ENCODE data around the gene HSCB.
"Not testable (repeated sequence)": the region's sequence is repeated elsewhere in the genome, so short reads cannot be mapped to it uniquely, and the experiment has no call there.

The HSCB gene, protein sequence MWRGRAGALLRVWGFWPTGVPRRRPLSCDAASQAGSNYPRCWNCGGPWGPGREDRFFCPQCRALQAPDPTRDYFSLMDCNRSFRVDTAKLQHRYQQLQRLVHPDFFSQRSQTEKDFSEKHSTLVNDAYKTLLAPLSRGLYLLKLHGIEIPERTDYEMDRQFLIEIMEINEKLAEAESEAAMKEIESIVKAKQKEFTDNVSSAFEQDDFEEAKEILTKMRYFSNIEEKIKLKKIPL

GRCh38 chr22:28741785-28742561, at the start of gene HSCB, which contains the start of gene CHEK2:
TSS of gene HSCB (plus strand) at chr22:28742039. CDS start at chr22:28742096, 57 bp downstream.
TSS of gene CHEK2 (minus strand) at chr22:28741820. CDS start at chr22:28734721, 7,099 bp downstream.
- peak; percentile 87 for DNase-seq

GRCh38 chr22:28693041-28693760, 48.6 kb upstream of the HSCB start:
- DNase-seq: not testable (repeated sequence)

DNA sequence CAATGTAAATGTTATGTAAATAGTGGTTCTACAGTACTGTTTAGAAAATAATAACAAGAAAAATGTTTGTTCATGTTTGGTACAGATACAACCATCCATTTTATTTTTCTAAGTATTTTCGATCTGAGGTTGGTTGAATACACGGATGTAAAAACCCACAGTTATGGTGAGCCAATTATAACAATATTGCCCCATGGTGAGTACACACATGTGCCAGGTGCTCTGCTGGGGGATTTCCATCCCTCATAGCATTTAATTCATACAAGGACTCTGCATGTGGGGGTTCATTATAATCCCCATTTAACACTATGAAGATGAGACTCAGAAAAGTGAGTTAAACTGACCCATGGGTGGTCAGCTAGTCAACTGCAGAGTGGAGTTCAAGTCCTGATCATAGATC, 38.9 kb upstream of the HSCB start:
- DNase-seq: no peak

DNA sequence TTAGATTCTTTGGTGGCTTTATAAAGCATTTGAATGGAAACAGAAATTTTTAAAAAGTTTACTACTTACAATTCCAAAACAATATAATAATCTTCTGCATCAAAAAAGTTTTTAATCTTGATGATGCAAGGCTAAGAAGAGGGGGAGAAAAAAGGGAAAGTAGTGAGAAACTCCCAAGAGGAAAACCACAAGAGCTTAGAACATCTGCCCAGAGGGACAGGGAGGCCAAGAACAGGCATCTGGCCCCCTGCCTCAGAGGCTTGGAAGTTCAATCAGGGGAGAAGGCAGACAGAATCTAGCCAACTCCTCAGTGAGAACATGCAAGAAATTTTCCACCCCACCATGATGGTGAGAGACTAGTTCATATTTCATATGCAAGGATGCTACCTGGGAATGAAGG, 38.4 kb upstream of the HSCB start:
- no peak for DNase-seq

- DNase-seq: no peak
These were observed 35.0 kb upstream of the HSCB start for GRCh38 chr22:28706845-28707244.

GRCh38 chr22:28710107-28710506, 31.7 kb upstream of the HSCB start:
- DNase-seq: no peak

GRCh38 chr22:28710576-28711191, 31.2 kb upstream of the HSCB start:
- DNase-seq: no peak

- no peak for DNase-seq
These were observed 30.5 kb upstream of the HSCB start for GRCh38 chr22:28711341-28711740.

DNA sequence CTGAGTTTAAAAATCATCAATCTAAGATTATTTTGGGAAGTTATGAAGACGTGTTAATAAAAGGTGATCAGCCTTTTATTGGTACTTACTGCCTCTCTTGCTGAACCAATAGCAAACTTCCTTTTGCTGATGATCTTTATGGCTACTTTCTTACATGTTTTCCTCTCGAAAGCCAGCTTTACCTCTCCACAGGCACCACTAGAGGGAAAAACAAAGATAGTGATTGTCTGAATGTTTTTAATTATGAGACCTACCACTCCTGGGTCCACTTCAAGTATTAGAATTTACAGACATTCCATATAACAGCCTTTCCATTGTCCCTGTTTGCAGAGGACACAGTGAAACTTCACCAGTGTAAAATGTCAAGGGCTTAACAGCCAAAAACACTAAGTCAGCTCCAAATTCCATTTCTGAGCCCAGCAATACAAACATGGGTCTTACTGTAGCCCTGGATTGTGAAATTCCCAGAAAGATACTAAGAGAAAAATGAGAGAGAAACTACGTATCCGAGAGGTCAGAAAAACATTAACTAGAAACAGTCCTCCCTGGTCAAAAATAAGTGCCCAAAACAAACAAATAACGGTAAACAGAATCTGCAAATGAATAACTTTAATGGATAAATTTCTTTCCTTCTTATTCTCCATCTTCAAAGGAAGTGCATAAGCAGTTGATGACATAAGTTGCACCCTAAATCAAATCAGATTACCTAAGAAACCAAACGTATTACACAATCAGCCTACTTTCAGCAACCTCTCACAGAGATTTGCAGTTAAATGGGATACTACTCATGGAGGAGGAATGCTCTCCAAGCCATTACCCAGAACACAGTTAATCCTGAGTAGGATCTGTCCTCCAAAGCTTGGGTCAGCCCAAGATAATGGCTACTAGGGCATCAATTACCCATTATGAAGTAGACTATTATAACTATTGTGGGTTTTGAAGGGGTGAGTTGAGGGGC, 29.7 kb upstream of the HSCB start:
- DNase-seq: no peak

GRCh38 chr22:28714043-28714628, 27.7 kb upstream of the HSCB start:
- no peak for DNase-seq

- DNase-seq: no peak
These were observed 26.2 kb upstream of the HSCB start for GRCh38 chr22:28715611-28716010.

DNA sequence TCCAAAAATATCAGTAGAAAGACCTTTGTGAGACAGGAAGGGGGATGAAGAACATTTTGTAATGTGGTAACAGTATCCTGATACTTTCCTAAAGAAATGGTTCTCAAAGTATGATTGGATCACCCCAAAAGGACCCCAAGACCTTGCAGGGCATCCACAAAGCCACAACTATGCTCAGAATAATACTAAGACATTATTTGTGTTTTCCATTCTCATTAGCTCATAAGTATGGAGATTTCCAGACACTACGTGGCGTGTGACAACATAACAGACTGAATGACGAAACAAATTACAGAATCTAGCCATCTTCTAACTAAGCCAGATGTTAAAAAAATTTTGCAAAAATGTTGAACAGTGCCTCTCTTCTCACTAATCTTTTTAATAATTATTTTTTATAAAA, 25.2 kb upstream of the HSCB start:
- DNase-seq: no peak

DNA sequence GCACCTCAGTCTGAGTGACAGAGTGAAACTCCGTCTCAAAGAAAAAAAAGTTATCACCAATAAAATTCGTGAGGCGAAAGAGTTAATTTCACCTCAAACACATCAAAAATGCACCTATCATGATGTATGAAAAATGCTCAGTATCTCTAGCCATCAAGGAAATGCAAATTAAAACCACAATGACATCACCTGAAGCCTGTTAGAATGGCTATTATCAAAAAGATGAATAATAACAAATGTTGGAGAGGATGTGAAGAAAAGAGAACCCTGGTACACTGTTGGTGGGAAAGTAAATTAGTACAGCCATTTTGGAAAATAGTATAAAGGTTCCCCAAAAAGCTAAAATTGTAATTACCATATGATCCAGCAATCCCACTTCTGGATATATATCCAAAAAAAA, 23.8 kb upstream of the HSCB start:
- DNase-seq: no peak

DNA sequence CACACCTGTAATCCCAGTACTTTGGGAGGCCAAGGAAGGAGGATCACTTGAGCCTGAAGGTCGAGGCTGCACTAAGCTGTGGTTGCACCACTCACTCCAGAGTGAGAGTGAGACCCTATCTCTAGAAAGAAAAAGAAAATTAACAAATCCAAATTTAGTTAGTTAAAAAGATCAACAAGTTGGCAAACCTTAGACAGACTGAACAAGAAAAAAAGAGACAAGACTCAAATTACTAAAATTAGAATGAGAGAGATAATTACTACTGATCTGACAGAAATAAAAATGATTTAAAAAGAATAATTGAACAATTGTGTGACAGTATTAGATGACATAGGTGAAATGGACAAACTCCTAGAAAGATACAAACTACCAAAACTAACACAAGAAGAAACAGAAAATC, 13.8 kb upstream of the HSCB start:
- no peak for DNase-seq

GRCh38 chr22:28728621-28729313, 13.1 kb upstream of the HSCB start:
- no peak for DNase-seq

- no peak for DNase-seq
These were observed 11.7 kb upstream of the HSCB start for GRCh38 chr22:28730179-28730578.

GRCh38 chr22:28734393-28734792, 7.4 kb upstream of the HSCB start:
- no peak for DNase-seq

DNA sequence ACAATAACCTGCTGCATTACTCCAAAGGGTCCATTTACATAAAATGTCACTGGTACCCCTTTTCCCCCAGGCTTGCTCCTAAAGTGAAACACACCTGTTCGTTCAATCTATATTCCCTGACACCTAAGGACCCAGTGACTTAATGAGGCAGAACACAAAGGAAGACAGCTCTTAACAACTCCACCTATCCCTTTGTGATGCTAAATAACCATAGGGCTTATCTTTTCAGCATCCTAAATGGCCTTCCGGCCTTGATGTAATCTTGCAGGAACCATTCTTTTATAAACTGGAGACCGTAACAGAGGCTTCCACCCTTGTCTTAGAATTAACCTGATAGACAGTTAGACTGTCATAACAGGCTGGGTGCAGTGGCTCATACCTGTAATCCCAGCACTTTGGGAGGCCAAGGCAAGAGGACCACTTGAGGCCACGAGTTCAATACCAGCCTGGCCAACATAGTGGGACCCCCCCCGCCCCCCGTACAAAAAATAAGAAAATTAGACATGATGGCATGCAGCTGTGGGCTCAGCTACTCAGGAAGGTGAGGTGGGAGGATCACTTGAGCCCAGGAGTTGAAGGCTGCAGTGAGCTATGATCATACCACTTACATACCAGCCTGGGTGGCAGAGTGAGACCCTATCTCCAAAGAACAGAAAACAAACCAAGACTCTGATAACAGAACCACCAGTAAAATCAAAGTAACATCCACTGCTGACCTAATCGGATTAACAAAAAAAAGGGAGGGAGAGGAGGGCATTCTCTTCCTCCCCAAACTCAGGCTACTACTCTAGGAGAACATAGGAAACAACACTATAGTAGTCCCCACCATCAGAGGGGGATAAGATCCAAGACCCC, 5.3 kb upstream of the HSCB start:
- DNase-seq: no peak

DNA sequence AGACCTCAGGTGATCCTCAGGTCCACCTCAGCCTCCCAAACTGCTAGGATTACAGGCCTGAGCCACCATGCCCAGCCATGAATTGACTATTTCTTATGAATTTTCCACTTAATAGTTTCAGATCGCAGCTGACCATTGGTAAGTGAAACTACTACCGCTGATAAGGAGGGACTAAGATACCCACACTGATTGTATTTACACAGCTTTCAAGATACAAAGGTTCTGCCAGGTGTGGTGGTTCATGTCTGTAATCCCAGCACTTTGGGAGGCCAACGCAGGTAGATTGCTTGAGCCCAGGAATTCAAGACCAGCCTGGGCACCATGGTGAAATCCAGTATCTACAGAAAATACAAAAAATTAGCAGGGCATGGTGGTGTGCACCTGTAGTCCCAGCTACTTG, 4.1 kb upstream of the HSCB start:
- DNase-seq: no peak

GRCh38 chr22:28738876-28739275, 3.0 kb upstream of the HSCB start:
- DNase-seq: not testable (repeated sequence)

Measured in NCI-H1417 treated with DMSO at 0.1 percent for 48 hours (cell line).